ENCODE measurements around the gene BIRC3. TPM values are rescaled to one million over a fixed set of nuclear protein-coding genes. Genes with fewer than 3 reads are reported as not detected.

Gene BIRC3
- total RNA-seq, 1 experiment from 2014 or later = 4.7 TPM

DNA sequence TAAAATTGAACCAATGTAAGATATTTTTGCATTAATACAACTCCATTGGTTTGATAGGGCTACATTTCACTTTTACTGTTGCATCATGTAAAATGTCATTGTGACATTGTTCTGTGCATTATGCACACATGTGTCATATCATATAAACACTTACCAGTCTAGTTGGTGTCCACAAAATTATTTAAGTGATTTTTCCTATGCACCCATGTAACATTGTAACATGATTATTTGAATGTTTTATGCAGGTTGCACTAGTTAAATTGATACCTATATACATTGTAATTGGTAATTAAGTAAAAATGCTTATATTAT is 9.6 kb upstream of the BIRC3 start (continued):
- no peak for TF ChIP-seq SIN3A (IDR thresholded peaks at IDR 0.05; ENCODE audit: low read depth)

DNA sequence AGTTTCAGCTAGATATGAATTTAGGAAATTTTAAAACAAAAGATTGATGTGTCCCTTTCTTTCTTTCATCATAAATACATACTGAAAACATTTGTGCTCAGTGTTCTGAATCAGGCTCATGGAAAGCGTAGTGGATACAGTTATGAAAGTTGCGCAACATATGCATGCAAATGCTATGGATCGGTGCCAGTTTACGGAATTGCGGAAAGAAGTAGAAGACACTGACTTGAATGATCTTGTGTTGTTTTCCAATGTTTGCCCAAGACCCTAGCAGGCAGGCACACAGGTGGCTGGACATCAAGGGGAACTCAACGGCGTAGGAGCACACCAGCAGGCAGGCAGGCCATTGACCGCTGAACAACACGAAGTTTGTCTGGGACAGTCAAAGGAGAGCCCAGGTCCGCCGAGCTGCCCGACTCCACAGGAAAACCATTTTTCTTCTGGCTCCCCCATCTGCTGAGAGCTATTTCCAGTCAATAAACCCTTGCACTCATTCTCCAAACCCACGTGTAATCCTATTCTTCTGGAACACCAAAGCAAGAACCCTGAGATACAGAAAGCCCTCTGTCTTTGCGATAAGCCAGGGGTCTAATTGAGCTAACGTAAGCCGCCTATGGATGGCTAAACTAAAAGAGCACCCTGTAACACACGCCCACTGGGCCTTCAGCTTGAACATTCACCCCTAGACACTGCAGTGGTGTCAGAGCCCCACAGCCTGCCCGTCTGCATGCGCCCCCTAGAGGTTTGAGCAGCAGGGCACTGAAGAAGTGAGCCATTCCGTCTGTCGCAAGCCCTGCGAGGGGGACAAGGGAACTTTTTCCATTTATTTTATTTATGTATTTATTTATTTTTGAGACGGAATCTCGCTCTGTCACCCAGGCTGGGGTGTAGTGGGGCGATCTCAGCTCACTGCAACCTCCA is 7.4 kb upstream of the BIRC3 start:
- Histone ChIP-seq H2AFZ (ENCODE audit: low read depth, low read length, poor library complexity, severe bottlenecking) (no peak overlapping the region), H3K36me3 (ENCODE audit: control insufficient read depth in 1 of 2, insufficient read depth in 2 of 2, low read length in 2 of 2) (no peaks in the 10 kb centered on the region), H3K4me2 (ENCODE audit: low read length) (no peak overlapping the region), H3K27ac (ENCODE audit: low read depth, low read length) (no peak overlapping the region), H3K4me1 (ENCODE audit: control insufficient read depth in 1 of 2, insufficient read depth in 2 of 2, low read length in 2 of 2) (peaks cover 9 to 37% of the 10 kb centered on the region in 2 experiments), H3K9me2 (ENCODE audit: insufficient read depth) (no peaks in the 10 kb centered on the region), H3K79me2 (ENCODE audit: insufficient read depth, low read length) (no peaks in the 10 kb centered on the region), H3K9ac (ENCODE audit: low read length) (no peak overlapping the region), H3K9me3 (ENCODE audit: control insufficient read depth in 1 of 2, insufficient read depth in 1 of 2, low read depth in 1 of 2, low read length in 2 of 2) (no peaks in the 10 kb centered on the region), H3K4me3 (replicated peaks in 1 of 2; ENCODE audit: low read depth in 1 of 2, low read length in 2 of 2) (no peak overlapping the region), H3K27me3 (ENCODE audit: insufficient read depth, low read length) (no peaks in the 10 kb centered on the region), H4K20me1 (ENCODE audit: insufficient read depth) (no peaks in the 10 kb centered on the region)
- no TSS peak for BruUV-seq (replicated peaks)
- TF ChIP-seq CEBPB (IDR thresholded peaks at IDR 0.05; ENCODE audit: low read depth) (peak; percentile 61; the same call in 1 of the 2 replicates), ELF1 (IDR thresholded peaks at IDR 0.05; ENCODE audit: borderline replicate concordance, low read depth) (no peak)
- TF ChIP-seq, protein P1, sequence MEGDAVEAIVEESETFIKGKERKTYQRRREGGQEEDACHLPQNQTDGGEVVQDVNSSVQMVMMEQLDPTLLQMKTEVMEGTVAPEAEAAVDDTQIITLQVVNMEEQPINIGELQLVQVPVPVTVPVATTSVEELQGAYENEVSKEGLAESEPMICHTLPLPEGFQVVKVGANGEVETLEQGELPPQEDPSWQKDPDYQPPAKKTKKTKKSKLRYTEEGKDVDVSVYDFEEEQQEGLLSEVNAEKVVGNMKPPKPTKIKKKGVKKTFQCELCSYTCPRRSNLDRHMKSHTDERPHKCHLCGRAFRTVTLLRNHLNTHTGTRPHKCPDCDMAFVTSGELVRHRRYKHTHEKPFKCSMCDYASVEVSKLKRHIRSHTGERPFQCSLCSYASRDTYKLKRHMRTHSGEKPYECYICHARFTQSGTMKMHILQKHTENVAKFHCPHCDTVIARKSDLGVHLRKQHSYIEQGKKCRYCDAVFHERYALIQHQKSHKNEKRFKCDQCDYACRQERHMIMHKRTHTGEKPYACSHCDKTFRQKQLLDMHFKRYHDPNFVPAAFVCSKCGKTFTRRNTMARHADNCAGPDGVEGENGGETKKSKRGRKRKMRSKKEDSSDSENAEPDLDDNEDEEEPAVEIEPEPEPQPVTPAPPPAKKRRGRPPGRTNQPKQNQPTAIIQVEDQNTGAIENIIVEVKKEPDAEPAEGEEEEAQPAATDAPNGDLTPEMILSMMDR (IDR thresholded peaks at IDR 0.05 in 2 of 3, conservative IDR thresholded peaks at IDR 0.05 in 1 of 3; ENCODE audit: borderline replicate concordance in 1 of 3, insufficient read depth in 1 of 3, low read depth in 2 of 3, low read length in 2 of 3) = peak; percentile 3 to 57 (median 46); a peak in 4 of 6 replicates
- ChIA-PET POLR2A (no interaction called here), RAD21 (ENCODE audit: low non-redundant PET in 1 of 2, low total read pairs in 2 of 2, uncharacterized antibody in 2 of 2, unreplicated experiment in 2 of 2) (no interaction called here), CTCF (interaction anchor here (3.6 kb wide), 1 partner anchor 16 kb away, joined by 17 read pairs; no protein-coding TSS in a partner anchor)
- ATAC-seq = 0 out of 2 replicates have a peak, but pooled peaks have one; percentile 24
- DNase-seq (ENCODE audit: low read depth, low spot score) = no peak
- intact Hi-C loops (cut with micrococcal nuclease) = no loop called here
